Adipocyte (in vitro differentiated cells): ENCODE data around the gene LCTL.

Experiments
- DNase-seq: peaks from one replicate; pipeline ENCODE4 v3.0.0-alpha.2; 2015; ENCODE audit warnings: low read depth
- H3K27me3 ChIP-seq: replicated peaks from 2 replicates; pipeline ENCODE4 v1.7.0; 2013; ENCODE audit warnings: mild to moderate bottlenecking, low read length, moderate library complexity; ENCODE audit not compliant: control insufficient read depth, insufficient read depth
- H3K36me3 ChIP-seq: 2 replicates; pipeline ENCODE4 v1.7.0; 2013; ENCODE audit warnings: low read length, mild to moderate bottlenecking, moderate library complexity; ENCODE audit not compliant: control insufficient read depth, insufficient read depth, severe bottlenecking
- H3K4me1 ChIP-seq: 2 replicates; pipeline ENCODE4 v1.7.0; 2013; ENCODE audit warnings: mild to moderate bottlenecking, low read length, moderate library complexity; ENCODE audit not compliant: control insufficient read depth, insufficient read depth
- H3K4me3 ChIP-seq: 2 replicates; pipeline ENCODE4 v1.7.0; 2013; ENCODE audit warnings: mild to moderate bottlenecking, low read length, moderate library complexity
- H3K9ac ChIP-seq: 2 replicates; pipeline ENCODE4 v1.7.0; 2013; ENCODE audit warnings: mild to moderate bottlenecking, low read length, moderate library complexity
- H3K9me3 ChIP-seq: 2 replicates; pipeline ENCODE4 v1.7.0; 2013; ENCODE audit warnings: mild to moderate bottlenecking, low read length, moderate library complexity; ENCODE audit not compliant: control insufficient read depth

The LCTL gene

GRCh38 chr15:66565741-66566144, at the start of gene LCTL:
LCTL (minus strand) TSS chr15:66565998; CDS start chr15:66565365, 633 bp downstream.
- no peak within 1 kb of the TSS for H3K4me3 ChIP-seq
- no peaks in the 10 kb centered on the region for H3K36me3 ChIP-seq
- no peaks in the 10 kb centered on the region for H3K9me3 ChIP-seq
- H3K9ac ChIP-seq, result no peak within 1 kb of the TSS
- DNase-seq, result peak; percentile 22
- H3K4me1 ChIP-seq, result no peaks in the 10 kb centered on the region
- H3K27me3 ChIP-seq, result no peaks in the 10 kb centered on the region

GRCh38 chr15:66614951-66615760, 49.4 kb upstream of the LCTL start:
- H3K4me1 ChIP-seq, result peaks cover 17% of the 10 kb centered on the region
- H3K9ac ChIP-seq, result no peak overlapping the region
- H3K27me3 ChIP-seq, result no peaks in the 10 kb centered on the region
- DNase-seq, result no peak
- no peak overlapping the region for H3K4me3 ChIP-seq
- no peaks in the 10 kb centered on the region for H3K36me3 ChIP-seq
- H3K9me3 ChIP-seq, result no peaks in the 10 kb centered on the region

- Histone ChIP-seq H3K9me3 (no peaks in the 10 kb centered on the region), H3K4me1 (peaks cover 15% of the 10 kb centered on the region), H3K4me3 (no peak overlapping the region), H3K27me3 (no peaks in the 10 kb centered on the region), H3K36me3 (no peaks in the 10 kb centered on the region), H3K9ac (no peak overlapping the region)
- DNase-seq, result no peak
Measured at GRCh38 chr15:66614456-66614855, 48.7 kb upstream of the LCTL start.

DNA sequence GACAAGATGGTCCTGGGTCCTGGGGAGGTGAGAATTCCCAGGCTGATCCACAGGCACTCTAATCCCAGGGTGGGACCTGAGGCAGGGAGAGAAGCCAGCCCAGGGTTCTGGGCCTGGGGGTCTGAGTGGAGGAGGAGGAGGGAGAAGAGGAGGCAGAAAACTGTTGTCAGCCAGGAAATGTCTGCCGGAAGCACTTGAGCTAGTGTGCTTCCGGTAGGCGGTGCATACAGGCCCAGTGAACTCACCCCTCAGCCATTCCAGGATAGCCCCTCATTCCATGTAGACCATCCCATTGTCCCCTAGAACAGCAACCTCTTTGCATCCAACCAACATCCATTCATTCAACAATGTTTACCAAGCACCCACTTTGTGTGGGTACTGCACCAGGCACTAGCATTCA, 47.9 kb upstream of the LCTL start:
- H3K4me1 ChIP-seq, result peaks cover 8% of the 10 kb centered on the region

DNA sequence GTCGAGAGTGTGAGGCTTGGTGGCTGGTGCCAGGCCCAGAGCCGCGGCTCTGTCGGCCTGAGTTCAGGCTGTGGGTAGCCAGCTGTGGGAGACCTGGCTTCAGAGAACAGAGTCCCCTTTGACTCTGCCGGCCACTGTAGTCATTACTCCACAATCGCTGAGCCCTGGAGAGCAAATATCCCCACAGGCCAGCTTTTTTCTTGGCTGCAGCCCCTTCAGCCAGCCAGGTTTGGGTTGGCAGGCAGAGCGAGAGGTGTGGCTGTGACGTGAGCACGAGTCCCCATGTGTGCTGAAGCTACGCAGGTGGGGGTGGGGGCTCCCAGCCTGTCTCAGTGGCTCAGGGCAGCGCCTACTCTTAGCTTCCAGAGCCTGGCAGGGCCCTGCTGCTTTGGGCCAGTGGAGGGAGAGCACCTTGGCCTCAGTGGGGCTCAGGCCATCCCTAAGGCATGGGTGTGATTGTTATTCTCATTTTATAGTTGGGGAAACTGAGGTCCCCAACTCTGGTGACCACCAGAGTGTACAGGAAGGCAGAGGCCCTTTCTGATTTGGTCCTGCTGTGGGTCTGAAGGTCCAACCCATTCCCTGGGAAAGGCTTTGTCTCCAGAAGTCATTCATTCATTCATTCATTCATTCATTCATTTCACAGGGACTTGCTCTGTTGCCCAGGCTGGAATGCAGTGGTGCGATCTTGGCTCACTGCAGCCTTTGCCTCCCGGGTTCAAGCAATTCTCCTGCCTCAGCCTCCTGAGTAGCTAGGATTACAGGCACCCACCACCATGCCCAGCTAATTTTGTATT, 45.7 kb upstream of the LCTL start:
- H3K4me3 ChIP-seq, result no peak overlapping the region
- no peaks in the 10 kb centered on the region for H3K9me3 ChIP-seq
- no peaks in the 10 kb centered on the region for H3K36me3 ChIP-seq
- no peaks in the 10 kb centered on the region for H3K27me3 ChIP-seq
- H3K9ac ChIP-seq, result no peak overlapping the region
- DNase-seq, result no peak
- no peaks in the 10 kb centered on the region for H3K4me1 ChIP-seq

More for the DNA sequence above, 47.9 kb upstream of the LCTL start:
- DNase-seq, result no peak
- Histone ChIP-seq H3K36me3 (no peaks in the 10 kb centered on the region), H3K9me3 (no peaks in the 10 kb centered on the region), H3K27me3 (no peaks in the 10 kb centered on the region), H3K4me3 (no peak overlapping the region), H3K9ac (no peak overlapping the region)

GRCh38 chr15:66609876-66610275, 44.1 kb upstream of the LCTL start:
- Histone ChIP-seq H3K4me3 (no peak overlapping the region), H3K9me3 (no peaks in the 10 kb centered on the region), H3K27me3 (no peaks in the 10 kb centered on the region), H3K9ac (no peak overlapping the region), H3K4me1 (no peaks in the 10 kb centered on the region), H3K36me3 (no peaks in the 10 kb centered on the region)
- DNase-seq, result no peak

DNA sequence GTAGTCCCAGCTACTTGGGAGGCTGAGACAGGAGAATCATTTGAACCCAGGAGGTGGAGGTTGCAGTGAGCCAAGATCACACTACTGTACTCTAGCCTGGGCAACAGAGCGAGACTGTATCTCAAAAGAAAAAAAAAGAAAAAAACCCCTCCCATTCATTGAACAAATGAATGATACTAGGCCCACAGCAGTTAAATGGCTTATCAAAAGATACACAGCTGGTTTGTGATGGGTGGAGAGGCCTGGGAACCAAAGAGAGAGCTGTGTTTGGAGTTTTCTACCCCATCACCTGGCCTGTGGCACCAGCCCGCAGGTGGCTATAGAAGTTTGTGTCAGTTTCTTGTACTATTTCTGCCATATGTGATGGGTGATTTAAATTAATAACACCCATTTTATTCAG, 43.1 kb upstream of the LCTL start:
- H3K4me3 ChIP-seq, result no peak overlapping the region
- no peaks in the 10 kb centered on the region for H3K9me3 ChIP-seq
- H3K36me3 ChIP-seq, result no peaks in the 10 kb centered on the region
- H3K27me3 ChIP-seq, result no peaks in the 10 kb centered on the region
- H3K9ac ChIP-seq, result no peak overlapping the region
- no peaks in the 10 kb centered on the region for H3K4me1 ChIP-seq
- no peak for DNase-seq

DNA sequence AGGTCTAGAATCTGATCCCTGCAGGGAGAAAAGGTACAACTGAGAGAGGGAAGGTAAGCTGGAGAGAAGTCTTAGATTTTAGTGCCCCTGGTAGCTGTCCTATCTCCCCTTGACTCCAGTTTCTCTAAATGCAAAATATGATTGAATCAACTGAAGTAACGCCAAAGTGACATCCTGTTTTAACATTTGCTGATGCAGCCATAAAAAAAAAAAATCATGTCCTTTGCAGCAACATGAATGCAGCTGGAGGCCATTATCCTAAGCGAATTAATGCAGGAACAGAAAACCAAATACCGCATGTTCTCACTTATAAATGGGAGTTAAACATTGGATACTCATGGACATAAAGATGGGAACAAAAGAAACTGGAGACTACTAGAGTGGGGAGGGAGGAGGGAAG, 42.4 kb upstream of the LCTL start:
- DNase-seq, result no peak
- Histone ChIP-seq H3K9me3 (no peaks in the 10 kb centered on the region), H3K4me1 (no peaks in the 10 kb centered on the region), H3K9ac (no peak overlapping the region), H3K36me3 (no peaks in the 10 kb centered on the region), H3K27me3 (no peaks in the 10 kb centered on the region), H3K4me3 (no peak overlapping the region)

- peak; percentile 85 for DNase-seq
- H3K36me3 ChIP-seq, result no peaks in the 10 kb centered on the region
Measured at GRCh38 chr15:66603301-66604179, 37.7 kb upstream of the LCTL start.

GRCh38 chr15:66601521-66601920, 35.7 kb upstream of the LCTL start:
- H3K4me1 ChIP-seq, result no peaks in the 10 kb centered on the region
- no peak overlapping the region for H3K4me3 ChIP-seq
- no peak for DNase-seq
- H3K9me3 ChIP-seq, result no peaks in the 10 kb centered on the region
- peaks cover 4% of the 10 kb centered on the region for H3K27me3 ChIP-seq
- H3K9ac ChIP-seq, result no peak overlapping the region
- H3K36me3 ChIP-seq, result no peaks in the 10 kb centered on the region

More at GRCh38 chr15:66603301-66604179, 37.7 kb upstream of the LCTL start:
- Histone ChIP-seq H3K4me3 (no peak overlapping the region), H3K4me1 (no peaks in the 10 kb centered on the region), H3K9me3 (no peaks in the 10 kb centered on the region), H3K27me3 (peaks cover 4% of the 10 kb centered on the region), H3K9ac (no peak overlapping the region)

DNA sequence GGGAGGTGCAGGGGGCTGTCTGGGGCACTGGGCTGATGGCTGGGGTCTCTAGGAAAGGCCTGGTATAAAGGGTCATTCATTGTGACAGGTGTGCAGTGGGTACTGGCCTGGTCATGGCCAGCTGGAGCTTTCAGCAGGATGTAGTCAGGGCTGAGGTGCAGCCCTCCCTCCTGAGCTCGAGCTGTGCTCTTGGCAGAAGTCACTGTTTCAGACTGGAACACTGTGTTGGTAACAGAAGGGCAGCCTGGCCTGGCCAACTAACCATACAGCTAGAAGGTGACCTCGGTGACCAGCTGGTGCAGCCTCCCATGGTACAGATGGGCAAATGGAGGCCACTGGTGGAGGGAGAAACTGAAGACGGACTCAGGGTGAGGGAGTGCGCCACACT, 34.4 kb upstream of the LCTL start:
- Histone ChIP-seq H3K4me3 (no peak overlapping the region), H3K4me1 (no peaks in the 10 kb centered on the region), H3K36me3 (no peaks in the 10 kb centered on the region), H3K9ac (no peak overlapping the region), H3K9me3 (no peaks in the 10 kb centered on the region), H3K27me3 (peaks cover 4% of the 10 kb centered on the region)
- no peak for DNase-seq
